SK-N-DZ (cell line): Measurements from ENCODE around the gene ABCB8.
A peak's percentile ranks its signal among the peaks of the same experiment; 100 is the strongest.
"Not testable (repeated sequence)": the region's sequence is repeated elsewhere in the genome, so short reads cannot be mapped to it uniquely, and the experiment has no call there.

ENCODE experiments used
- DNase-seq: peaks from one replicate; pipeline ENCODE4 v3.0.0-alpha.2; 2015; ENCODE audit warnings: low spot score

ABCB8 gene

DNA sequence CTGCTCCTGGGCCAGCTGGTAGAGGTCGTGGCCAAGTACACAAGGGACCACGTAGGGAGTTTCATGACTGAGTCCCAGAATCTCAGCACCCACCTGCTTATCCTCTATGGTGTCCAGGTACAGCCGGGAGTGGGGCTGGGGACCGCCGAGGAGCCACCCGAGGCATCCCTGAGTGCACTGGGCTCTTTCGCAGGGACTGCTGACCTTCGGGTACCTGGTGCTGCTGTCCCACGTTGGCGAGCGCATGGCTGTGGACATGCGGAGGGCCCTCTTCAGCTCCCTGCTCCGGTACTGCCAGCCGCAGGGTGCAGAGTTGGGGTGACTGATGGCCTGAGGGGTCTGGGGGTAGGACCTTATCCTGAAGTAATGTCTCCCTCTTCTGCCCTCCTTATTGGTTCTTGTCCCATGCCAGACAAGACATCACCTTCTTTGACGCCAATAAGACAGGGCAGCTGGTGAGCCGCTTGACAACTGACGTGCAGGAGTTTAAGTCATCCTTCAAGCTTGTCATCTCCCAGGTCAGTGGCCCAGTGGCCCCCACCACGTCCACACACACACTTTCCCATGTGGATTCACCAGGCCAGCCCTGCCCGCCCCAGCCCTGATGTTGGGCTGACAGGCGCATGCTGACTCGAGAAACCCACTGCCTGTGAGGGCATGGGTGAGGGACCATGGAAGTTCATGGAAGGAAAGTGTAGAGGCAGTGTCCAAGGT lies 6.2 kb downstream of the ABCB8 start:
- no peak for DNase-seq

DNA sequence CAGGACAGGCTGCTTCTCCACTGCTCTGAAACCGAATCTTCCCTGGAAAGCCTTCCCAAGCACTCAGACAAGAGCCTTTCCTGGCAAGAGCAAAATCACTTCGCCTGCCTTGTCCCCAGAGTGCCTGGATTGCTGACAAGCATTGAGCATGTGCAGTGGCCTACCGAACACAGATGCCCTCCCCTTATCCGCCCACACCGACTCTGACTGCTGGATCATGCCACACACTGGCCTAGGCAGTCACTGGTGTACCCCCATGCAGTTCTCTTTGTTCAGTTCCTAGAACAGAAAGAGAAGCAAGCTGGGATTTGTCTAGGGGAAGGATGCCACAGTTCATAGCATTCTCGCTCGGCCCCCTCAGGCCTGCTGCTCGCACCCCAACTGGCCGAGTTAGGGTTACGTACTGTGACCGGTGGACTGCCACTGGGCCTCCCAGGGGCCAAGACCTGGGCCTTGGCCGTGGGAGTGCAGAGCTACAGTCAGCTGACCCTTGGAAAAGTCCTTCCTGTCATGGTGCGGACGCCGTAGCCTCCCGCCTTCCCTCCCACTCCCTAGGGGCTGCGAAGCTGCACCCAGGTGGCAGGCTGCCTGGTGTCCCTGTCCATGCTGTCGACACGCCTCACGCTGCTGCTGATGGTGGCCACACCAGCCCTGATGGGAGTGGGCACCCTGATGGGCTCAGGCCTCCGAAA lies 6.9 kb downstream of the ABCB8 start:
- DNase-seq = no peak

DNA sequence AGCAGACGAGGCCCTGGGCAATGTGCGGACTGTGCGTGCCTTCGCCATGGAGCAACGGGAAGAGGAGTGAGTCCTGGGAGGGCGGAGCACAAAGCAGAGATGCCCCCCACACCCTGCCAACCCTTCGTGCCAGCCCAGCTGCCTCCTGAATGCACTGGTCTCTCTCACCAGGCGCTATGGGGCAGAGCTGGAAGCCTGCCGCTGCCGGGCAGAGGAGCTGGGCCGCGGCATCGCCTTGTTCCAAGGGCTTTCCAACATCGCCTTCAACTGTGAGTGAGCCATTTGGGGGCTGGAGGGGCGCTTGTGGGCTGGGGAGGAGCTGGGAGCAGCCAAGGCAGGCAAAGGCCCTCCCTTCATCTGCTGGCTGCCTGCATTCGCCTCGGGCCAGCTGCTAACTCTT lies 7.7 kb downstream of the ABCB8 start:
- DNase-seq = no peak

DNA sequence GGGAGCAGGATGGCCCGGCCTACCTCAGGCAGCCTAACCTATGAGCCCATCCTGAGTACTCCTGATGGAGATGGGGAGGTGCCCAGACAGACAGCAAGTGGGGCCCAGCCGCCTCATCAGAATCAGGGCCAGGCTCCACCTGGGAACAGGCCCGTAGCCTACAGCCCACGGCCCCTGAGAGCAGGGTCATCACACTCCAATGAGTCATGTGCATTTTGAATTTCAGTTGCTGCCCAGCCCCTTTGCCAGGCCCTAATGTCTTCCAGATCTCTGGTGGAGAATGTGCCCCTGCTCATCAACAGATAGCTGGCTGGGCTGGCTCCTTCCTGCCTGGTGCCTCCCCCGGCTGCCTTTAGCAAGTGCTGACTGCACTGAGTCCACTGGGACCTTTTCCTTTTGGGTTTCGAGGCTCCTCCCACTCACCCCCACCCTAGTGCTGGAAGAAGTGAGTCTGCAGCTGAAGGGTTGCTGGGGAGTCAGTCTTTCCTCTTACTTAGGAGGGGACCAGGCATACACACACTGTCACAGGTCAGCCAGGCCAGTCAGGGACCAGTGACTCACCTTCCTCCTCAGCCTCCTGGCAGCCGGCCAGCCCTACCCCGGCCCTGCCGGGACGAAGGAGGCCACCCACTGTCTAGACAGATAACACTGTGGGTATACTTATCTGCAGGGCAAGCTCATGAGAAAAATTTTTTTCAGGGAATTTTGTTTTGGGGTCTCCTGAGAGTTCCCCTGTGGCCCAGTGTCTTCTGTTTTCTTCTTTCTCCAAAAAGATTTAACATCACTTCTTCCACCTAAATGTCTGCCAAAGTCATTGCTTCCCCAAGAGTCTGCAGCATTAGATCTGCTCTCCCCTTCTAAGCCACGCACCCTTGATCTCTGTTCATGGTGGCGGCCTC lies 10.9 kb downstream of the ABCB8 start:
- DNase-seq = peak; percentile 45

GRCh38 chr7:151039850-151040548 lies 11.7 kb downstream of the ABCB8 start:
- DNase-seq = peak; percentile 47

GRCh38 chr7:151040616-151041375 lies 12.5 kb downstream of the ABCB8 start:
- no peak for DNase-seq

DNA sequence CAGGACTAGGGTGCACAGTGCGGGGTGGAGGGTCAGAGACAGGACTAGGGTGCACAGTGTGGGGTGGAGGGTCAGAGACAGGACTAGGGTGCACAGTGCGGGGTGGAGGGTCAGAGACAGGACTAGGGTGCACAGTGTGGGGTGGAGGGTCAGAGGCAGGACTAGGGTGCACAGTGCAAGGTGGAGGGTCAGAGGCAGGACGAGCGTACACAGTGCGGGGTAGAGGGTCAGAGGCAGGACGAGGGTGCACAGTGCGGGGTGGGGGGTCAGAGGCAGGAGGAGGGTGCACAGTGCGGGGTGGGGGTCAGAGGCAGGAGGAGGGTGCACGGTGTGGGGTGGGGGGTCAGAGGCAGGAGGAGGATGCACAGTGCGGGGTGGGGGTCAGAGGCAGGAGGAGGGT lies 15.2 kb downstream of the ABCB8 start:
- DNase-seq = not testable (repeated sequence)

DNA sequence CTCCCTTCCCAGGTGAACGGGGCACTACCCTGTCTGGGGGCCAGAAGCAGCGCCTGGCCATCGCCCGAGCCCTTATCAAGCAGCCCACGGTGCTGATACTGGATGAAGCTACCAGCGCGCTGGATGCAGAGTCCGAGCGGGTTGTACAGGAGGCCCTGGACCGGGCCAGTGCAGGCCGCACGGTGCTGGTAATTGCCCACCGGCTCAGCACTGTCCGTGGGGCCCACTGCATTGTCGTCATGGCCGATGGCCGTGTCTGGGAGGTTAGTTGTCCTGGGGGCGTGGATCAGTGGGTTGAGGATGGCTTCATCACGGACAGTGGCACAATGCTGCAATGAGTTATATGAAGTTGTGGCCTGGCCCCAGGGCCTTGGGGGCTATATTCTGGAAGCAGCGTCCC lies 15.7 kb downstream of the ABCB8 start:
- no peak for DNase-seq

DNA sequence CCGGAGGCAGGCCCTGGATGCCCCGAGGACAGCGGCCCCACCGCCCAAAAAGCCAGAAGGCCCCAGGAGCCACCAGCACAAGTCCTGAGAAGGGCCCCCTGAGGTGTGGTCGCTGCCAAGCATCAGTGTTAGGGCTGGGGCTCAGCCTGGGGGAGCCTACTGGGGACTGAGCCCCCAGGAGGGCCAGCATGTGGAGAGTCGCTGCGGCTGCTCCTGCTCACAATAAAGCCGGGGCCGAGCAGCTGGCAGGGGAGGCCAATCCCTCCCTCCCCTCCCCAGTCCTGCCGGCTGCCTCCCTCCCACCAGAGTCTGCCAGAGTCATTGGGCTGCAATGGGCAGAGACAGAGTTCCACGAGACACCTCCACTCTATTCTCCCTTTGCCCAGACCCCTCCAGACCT lies 17.0 kb downstream of the ABCB8 start:
- DNase-seq = no peak

DNA sequence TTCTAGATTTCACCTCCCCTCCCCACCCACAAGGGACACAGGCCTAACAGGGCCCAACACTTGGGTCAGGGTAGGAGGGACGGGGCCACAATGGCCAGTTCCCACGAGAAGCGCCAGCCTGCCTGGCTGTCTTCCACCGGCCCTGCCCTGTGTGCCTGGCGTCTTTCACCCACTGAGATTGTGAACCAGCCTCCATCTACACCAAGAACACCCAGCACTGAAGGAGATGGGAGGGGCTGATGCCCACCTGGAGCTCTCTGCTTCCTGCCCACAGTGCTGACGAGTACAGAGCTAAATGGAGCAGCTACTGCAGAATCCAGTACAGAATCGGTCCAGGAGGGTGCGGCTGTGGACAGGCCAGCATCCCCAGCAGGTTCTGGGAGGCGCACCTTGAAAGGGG lies 17.7 kb downstream of the ABCB8 start:
- no peak for DNase-seq

GRCh38 chr7:151046603-151047573 lies 18.6 kb downstream of the ABCB8 start:
- DNase-seq = no peak

- no peak for DNase-seq
These were observed 19.9 kb downstream of the ABCB8 start, which contains the start of gene ASIC3 for GRCh38 chr7:151047976-151048815. TSS of gene ASIC3 (plus strand) at chr7:151048531. CDS start at chr7:151048886, 355 bp downstream.

DNA sequence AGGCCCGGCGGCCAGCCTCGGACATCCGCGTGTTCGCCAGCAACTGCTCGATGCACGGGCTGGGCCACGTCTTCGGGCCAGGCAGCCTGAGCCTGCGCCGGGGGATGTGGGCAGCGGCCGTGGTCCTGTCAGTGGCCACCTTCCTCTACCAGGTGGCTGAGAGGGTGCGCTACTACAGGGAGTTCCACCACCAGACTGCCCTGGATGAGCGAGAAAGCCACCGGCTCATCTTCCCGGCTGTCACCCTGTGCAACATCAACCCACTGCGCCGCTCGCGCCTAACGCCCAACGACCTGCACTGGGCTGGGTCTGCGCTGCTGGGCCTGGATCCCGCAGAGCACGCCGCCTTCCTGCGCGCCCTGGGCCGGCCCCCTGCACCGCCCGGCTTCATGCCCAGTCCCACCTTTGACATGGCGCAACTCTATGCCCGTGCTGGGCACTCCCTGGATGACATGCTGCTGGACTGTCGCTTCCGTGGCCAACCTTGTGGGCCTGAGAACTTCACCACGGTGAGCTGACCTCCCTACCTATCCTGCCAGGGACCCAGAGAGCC lies 20.7 kb downstream of the ABCB8 start:
- peak; percentile 54 for DNase-seq

GRCh38 chr7:151051108-151051507 lies 22.9 kb downstream of the ABCB8 start:
- no peak for DNase-seq

DNA sequence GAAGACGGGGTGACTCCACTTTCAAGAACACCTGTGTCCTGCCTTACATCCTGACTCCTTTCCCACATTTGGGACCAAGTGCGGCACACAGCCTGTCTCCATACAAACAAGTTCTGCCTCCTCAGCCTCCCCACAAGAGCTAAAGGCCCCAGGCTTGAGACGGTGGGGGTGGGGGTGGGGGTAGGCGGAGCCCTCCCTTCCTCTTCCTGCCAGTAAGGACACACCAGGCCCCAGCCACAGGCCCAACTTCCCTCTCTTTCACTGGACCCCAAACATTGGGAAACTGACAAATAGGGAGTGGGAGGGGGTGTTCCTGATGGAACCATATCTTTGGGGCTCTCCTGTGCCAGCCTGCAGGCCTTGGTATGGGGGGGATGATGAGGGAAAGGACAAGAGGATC lies 24.8 kb downstream of the ABCB8 start:
- no peak for DNase-seq

DNA sequence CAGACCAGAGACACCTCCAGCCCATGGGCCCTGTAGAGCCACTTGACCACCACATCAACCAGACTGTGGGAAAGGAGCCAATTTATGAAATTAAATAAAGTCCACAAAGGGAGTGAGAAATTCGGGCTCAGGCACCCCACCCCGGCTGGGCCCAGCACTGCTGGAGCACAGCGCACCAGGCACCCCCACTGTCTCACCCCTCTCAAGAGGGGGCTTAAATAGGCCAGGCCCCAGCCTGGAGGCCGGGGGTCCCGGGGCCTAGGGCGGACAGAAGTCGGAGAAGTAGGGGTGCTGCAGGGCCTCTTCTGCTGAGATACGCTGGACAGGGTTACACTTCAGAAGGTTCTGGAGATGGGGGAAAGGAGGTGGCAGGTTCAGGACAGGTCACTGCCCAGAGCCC lies 25.5 kb downstream of the ABCB8 start:
- no peak for DNase-seq

- DNase-seq = no peak
These were observed 28.0 kb downstream of the ABCB8 start for GRCh38 chr7:151056283-151056665.
